Suprapubic skin (tissue), 4 donors: ENCODE measurements around the gene PUSL1. TPM values are rescaled to one million over a fixed set of nuclear protein-coding genes. Genes with fewer than 3 reads are reported as not detected.

Source experiments
- DNase-seq, 2 donors: peaks; one replicate each; pipeline ENCODE4 v3.0.0-alpha.2; 2019; ENCODE audit warnings: low spot score in 2 of 2
- H3K27ac ChIP-seq: fragments of 200-600 bp; sonication (generic); one replicate; pipeline ENCODE4 v1.5.1; 2019
- H3K27me3 ChIP-seq: fragments of 200-600 bp; sonication (generic); one replicate; pipeline ENCODE4 v1.5.1; 2019
- H3K36me3 ChIP-seq: fragments of 200-600 bp; sonication (generic); one replicate; pipeline ENCODE4 v1.5.1; 2019
- H3K4me1 ChIP-seq: fragments of 200-600 bp; sonication (generic); one replicate; pipeline ENCODE4 v1.5.1; 2019
- H3K4me3 ChIP-seq: fragments of 200-600 bp; sonication (generic); one replicate; pipeline ENCODE4 v1.5.1; 2019; ENCODE audit warnings: mild to moderate bottlenecking
- H3K9me3 ChIP-seq: fragments of 200-600 bp; sonication (generic); one replicate; pipeline ENCODE4 v1.5.1; 2019
- CTCF ChIP-seq, 2 donors: fragments of 200-600 bp in 1 of 2; fragments of 450-650 bp in 1 of 2; sonication (generic) in 1 of 2; IDR thresholded peaks; one replicate each; pipeline ENCODE4 v1.5.1; 2016 to 2019; ENCODE audit warnings: antibody characterized with exemption in 2 of 2, mild to moderate bottlenecking in 1 of 2, moderate library complexity in 1 of 2
- EP300 ChIP-seq: sonication (generic); formaldehyde crosslinking; IDR thresholded peaks from one replicate; pipeline ENCODE4 v1.6.1; 2017; ENCODE audit warnings: antibody characterized with exemption
- POLR2A ChIP-seq, 2 donors: fragments of 450-650 bp; IDR thresholded peaks; one replicate each; pipeline ENCODE4 v1.6.1; 2017; ENCODE audit warnings: antibody characterized with exemption in 2 of 2, mild to moderate bottlenecking in 2 of 2, moderate library complexity in 2 of 2
- POLR2AphosphoS5 ChIP-seq, 3 donors: sonication (generic); formaldehyde crosslinking; IDR thresholded peaks; one replicate each; pipeline ENCODE4 v1.6.1; 2017; ENCODE audit warnings: antibody characterized with exemption in 3 of 3
- WGBS: methylation state at CpG from one replicate; pipeline ENCODE4 v1.1.5; 2018; 5-methylcytosine and 5-hydroxymethylcytosine counted together
- total RNA-seq, 4 donors: library from RNA; depleted of rRNA; stranded (reverse); fragments of >200 nt; gene quantifications; one replicate each; pipeline ENCODE4 v1.1.0, GENCODE V29; 2016

Gene PUSL1
- total RNA-seq, 4 donors from 2014 or later: 16.9 to 56.4 (median 36.4) TPM

- no peak for DNase-seq
Observed at GRCh38 chr1:1335283-1335682, 26.9 kb downstream of the PUSL1 start.

GRCh38 chr1:1335792-1336248, 27.4 kb downstream of the PUSL1 start:
- TF ChIP-seq CTCF (IDR thresholded peaks at IDR 0.05) (no peak), POLR2AphosphoS5 (IDR thresholded peaks at IDR 0.05) (no peak), EP300 (no peak), POLR2A (IDR thresholded peaks at IDR 0.05) (no peak)
- peaks cover 55% of the 10 kb centered on the region for H3K36me3 ChIP-seq
- H3K4me3 ChIP-seq: no peak overlapping the region
- H3K9me3 ChIP-seq: no peaks in the 10 kb centered on the region
- WGBS: no CpG with 5 or more reads among the region's 21 CpGs
- no peak overlapping the region for H3K27ac ChIP-seq
- no peak for DNase-seq
- peaks cover 34% of the 10 kb centered on the region for H3K4me1 ChIP-seq
- no peaks in the 10 kb centered on the region for H3K27me3 ChIP-seq

More at GRCh38 chr1:1335283-1335682, 26.9 kb downstream of the PUSL1 start:
- H3K9me3 ChIP-seq: no peaks in the 10 kb centered on the region
- H3K4me1 ChIP-seq: peaks cover 40% of the 10 kb centered on the region
- WGBS: 86% methylated on average over 12 of the region's 16 CpGs
- no peaks in the 10 kb centered on the region for H3K27me3 ChIP-seq
- H3K4me3 ChIP-seq: no peak overlapping the region
- H3K27ac ChIP-seq: no peak overlapping the region
- peaks cover 50% of the 10 kb centered on the region for H3K36me3 ChIP-seq
- no peak for TF ChIP-seq EP300
- TF ChIP-seq POLR2A (IDR thresholded peaks at IDR 0.05): no peak
- no peak for TF ChIP-seq POLR2AphosphoS5 (IDR thresholded peaks at IDR 0.05)
- TF ChIP-seq CTCF (IDR thresholded peaks at IDR 0.05): no peak

DNA sequence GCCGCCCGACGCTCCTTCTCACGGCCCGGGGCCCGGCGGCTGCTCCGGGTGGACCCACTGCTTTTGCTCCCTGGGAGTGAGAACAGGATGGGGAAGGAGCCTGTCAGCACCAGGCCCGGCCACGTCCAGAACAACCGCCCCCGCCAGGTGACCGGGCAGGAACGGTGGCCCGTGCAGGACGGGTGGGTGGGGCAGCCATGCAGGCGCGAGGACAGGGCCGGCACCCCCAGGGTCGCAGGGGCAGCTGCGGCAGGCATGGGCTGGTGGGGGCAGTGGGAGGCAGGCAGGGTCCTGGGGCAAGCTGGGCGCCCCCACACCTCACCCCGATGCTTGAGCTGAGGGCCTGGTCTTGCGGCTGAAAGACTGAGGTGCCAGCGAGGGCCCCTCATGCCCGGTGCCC, 28.0 kb downstream of the PUSL1 start:
- no peaks in the 10 kb centered on the region for H3K27me3 ChIP-seq
- H3K4me1 ChIP-seq: peaks cover 28% of the 10 kb centered on the region
- TF ChIP-seq EP300 (no peak), CTCF (IDR thresholded peaks at IDR 0.05) (no peak), POLR2AphosphoS5 (IDR thresholded peaks at IDR 0.05) (no peak), POLR2A (IDR thresholded peaks at IDR 0.05) (no peak)
- DNase-seq: no peak
- peaks cover 60% of the 10 kb centered on the region for H3K36me3 ChIP-seq
- H3K9me3 ChIP-seq: no peaks in the 10 kb centered on the region
- no peak overlapping the region for H3K27ac ChIP-seq
- 80% methylated on average over 1 of the region's 26 CpGs for WGBS
- H3K4me3 ChIP-seq: no peak overlapping the region

- 94% methylated on average over 20 of the region's 32 CpGs for WGBS
- no peaks in the 10 kb centered on the region for H3K27me3 ChIP-seq
- no peak for TF ChIP-seq POLR2AphosphoS5 (IDR thresholded peaks at IDR 0.05)
- no peak for TF ChIP-seq CTCF (IDR thresholded peaks at IDR 0.05)
- no peak for TF ChIP-seq POLR2A (IDR thresholded peaks at IDR 0.05)
- no peak for TF ChIP-seq EP300
- DNase-seq: no peak
- H3K4me3 ChIP-seq: no peak overlapping the region
- no peaks in the 10 kb centered on the region for H3K9me3 ChIP-seq
- H3K4me1 ChIP-seq: peaks cover 21% of the 10 kb centered on the region
- H3K27ac ChIP-seq: no peak overlapping the region
- H3K36me3 ChIP-seq: peaks cover 64% of the 10 kb centered on the region
Observed at GRCh38 chr1:1336931-1337792, 28.8 kb downstream of the PUSL1 start.

GRCh38 chr1:1337793-1338147, 29.4 kb downstream of the PUSL1 start:
- no peaks in the 10 kb centered on the region for H3K9me3 ChIP-seq
- H3K4me3 ChIP-seq: no peak overlapping the region
- 57% methylated on average over 11 of the region's 18 CpGs for WGBS
- H3K4me1 ChIP-seq: peaks cover 15% of the 10 kb centered on the region
- peaks cover 64% of the 10 kb centered on the region for H3K36me3 ChIP-seq
- no peaks in the 10 kb centered on the region for H3K27me3 ChIP-seq
- no peak for DNase-seq
- no peak for TF ChIP-seq POLR2AphosphoS5 (IDR thresholded peaks at IDR 0.05)
- TF ChIP-seq EP300: no peak
- no peak for TF ChIP-seq CTCF (IDR thresholded peaks at IDR 0.05)
- no peak for TF ChIP-seq POLR2A (IDR thresholded peaks at IDR 0.05)
- H3K27ac ChIP-seq: no peak overlapping the region
